Thyroid gland (tissue), 4 donors: ENCODE results near the gene RPS2. TPM values are rescaled to one million over a fixed set of nuclear protein-coding genes. Genes with fewer than 3 reads are reported as not detected.
A peak's percentile ranks its signal among the peaks of the same experiment; 100 is the strongest.
"Not testable (repeated sequence)": the region's sequence is repeated elsewhere in the genome, so short reads cannot be mapped to it uniquely, and the experiment has no call there.

Source experiments
- DNase-seq, 2 donors: peaks; one replicate each; pipeline ENCODE4 v3.0.0-alpha.2; 2019
- H3K27ac ChIP-seq, 3 donors: fragments of 200-600 bp; sonication (generic); 1 replicate in 2 of 3; 2 replicates in 1 of 3; pipeline ENCODE4 v1.5.1; 2016 to 2019; ENCODE audit warnings: mild to moderate bottlenecking in 1 of 3, moderate library complexity in 1 of 3
- H3K27me3 ChIP-seq: fragments of 200-600 bp; sonication (generic); one replicate; pipeline ENCODE4 v1.5.1; 2019
- H3K36me3 ChIP-seq, 2 donors: fragments of 200-600 bp; sonication (generic); one replicate each; pipeline ENCODE4 v1.5.1; 2016 to 2019
- H3K4me1 ChIP-seq, 2 donors: fragments of 200-600 bp; sonication (generic); one replicate each; pipeline ENCODE4 v1.5.1; 2017 to 2019
- H3K4me3 ChIP-seq, 3 donors: fragments of 200-600 bp; sonication (generic); replicated peaks in 1 of 3; 1 replicate in 2 of 3; 2 replicates in 1 of 3; pipeline ENCODE4 v1.5.1; 2016; ENCODE audit warnings: mild to moderate bottlenecking in 1 of 3
- H3K9me3 ChIP-seq: fragments of 200-600 bp; sonication (generic); one replicate; pipeline ENCODE4 v1.5.1; 2017
- CTCF ChIP-seq, 6 experiments: fragments of 200-600 bp in 3 of 6; fragments of 450-650 bp in 3 of 6; sonication (generic) in 3 of 6; IDR thresholded peaks; one replicate each; pipeline ENCODE4 v1.5.1; 2016 to 2019; ENCODE audit warnings: antibody characterized with exemption in 6 of 6, mild to moderate bottlenecking in 2 of 6, inconsistent platforms in 1 of 6, moderate library complexity in 1 of 6
- POLR2A ChIP-seq, 2 donors: fragments of 450-650 bp; IDR thresholded peaks; one replicate each; pipeline ENCODE4 v1.6.1; 2017; ENCODE audit warnings: antibody characterized with exemption in 2 of 2, mild to moderate bottlenecking in 2 of 2, moderate library complexity in 1 of 2
- WGBS, 2 donors: methylation state at CpG; one replicate each; pipeline ENCODE4 v1.1.5; 2017; 5-methylcytosine and 5-hydroxymethylcytosine counted together
- intact Hi-C: fragments of 100-400 bp; cut with DNase I; formaldehyde crosslinking; loops from one replicate; pipeline ENCODE4 v1.15.1; 2023
- total RNA-seq, 4 donors: library from RNA; depleted of rRNA; stranded (reverse); fragments of >200 nt; gene quantifications; one replicate each; pipeline ENCODE4 v1.2.3, GENCODE V29; 2016

RPS2 gene
- total RNA-seq, 4 donors from 2014 or later: 976 to 2,244 (median 1,167) TPM

- Histone ChIP-seq H3K36me3 (peaks cover 0 to 7% of the 10 kb centered on the region in 2 donors), H3K9me3 (no peaks in the 10 kb centered on the region), H3K27me3 (no peaks in the 10 kb centered on the region), H3K4me1 (peaks cover 8 to 20% of the 10 kb centered on the region in 2 donors), H3K27ac (peak overlapping the region in 1 of 3 donors; percentile 39), H3K4me3 (peak overlapping the region; percentile 64 to 93 (median 73))
- DNase-seq: peak in 1 of 2 donors; percentile 17
- TF ChIP-seq CTCF (IDR thresholded peaks at IDR 0.05): no peak
- no peak for TF ChIP-seq POLR2A (IDR thresholded peaks at IDR 0.05)
- intact Hi-C loops: no loop called here
- 34 to 35% methylated on average over 9 to 11 of the region's 17 CpGs for WGBS, 2 donors
Observed at GRCh38 chr16:1942047-1942809, 22.4 kb downstream of the RPS2 start.

GRCh38 chr16:1941162-1942046 lies 23.2 kb downstream of the RPS2 start:
- H3K36me3 ChIP-seq: peaks cover 0 to 7% of the 10 kb centered on the region in 2 donors

DNA sequence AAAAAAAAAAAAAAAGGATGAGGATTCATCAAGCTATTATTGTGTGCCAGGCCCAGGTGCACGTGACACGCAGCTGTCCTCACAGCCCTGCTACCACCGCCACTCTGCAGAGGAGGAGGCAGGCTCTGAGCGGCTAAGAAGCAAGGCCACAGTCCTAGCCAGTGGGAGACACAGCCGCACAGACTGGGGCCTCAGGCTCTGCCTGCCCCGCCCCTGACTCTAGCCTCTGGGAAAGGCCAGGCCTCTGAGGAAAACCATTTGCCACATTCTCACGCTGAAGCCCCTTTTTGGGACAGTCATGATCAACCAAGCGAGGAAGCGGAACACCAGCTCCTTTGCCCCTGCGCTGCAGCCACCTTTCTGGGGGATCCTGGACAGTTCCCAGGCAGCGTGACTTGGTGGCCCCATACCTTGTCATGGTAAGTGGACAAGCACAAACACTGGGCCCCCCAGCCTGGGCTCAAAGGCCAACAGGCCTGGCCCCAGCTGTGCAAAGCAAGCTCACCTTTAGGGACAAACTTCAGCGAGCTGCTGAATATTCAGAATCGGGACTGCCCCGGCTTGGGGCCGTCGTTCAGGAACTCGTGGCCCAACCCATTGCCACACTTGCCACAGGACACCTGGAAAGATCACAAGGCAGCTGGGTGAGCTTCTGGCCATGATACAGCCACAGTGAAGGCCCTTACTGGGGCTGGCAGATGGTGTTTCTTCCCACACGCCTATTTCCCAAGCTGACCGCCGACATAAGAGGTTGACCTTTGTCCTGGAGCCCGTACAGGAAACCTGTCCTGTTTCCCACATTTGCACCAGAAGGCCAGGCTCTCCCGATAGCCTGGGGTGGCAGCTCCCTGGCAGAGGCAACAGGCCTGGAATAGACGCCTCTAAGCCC lies 24.1 kb downstream of the RPS2 start:
- 93 to 94% methylated on average over 11 to 23 of the region's 23 CpGs for WGBS, 2 donors
- intact Hi-C loops: no loop called here
- no peak overlapping the region for H3K4me3 ChIP-seq
- no peak overlapping the region for H3K27ac ChIP-seq
- H3K9me3 ChIP-seq: no peaks in the 10 kb centered on the region
- no peaks in the 10 kb centered on the region for H3K27me3 ChIP-seq
- no peak for TF ChIP-seq CTCF (IDR thresholded peaks at IDR 0.05)
- no peak for TF ChIP-seq POLR2A (IDR thresholded peaks at IDR 0.05)
- H3K36me3 ChIP-seq: peaks cover 0 to 7% of the 10 kb centered on the region in 2 donors
- peaks cover 8 to 20% of the 10 kb centered on the region in 2 donors for H3K4me1 ChIP-seq
- DNase-seq: no peak

More at GRCh38 chr16:1941162-1942046, 23.2 kb downstream of the RPS2 start:
- peaks cover 8 to 20% of the 10 kb centered on the region in 2 donors for H3K4me1 ChIP-seq
- 85 to 90% methylated on average over 24 to 29 of the region's 30 CpGs for WGBS, 2 donors
- DNase-seq: no peak
- no peak overlapping the region for H3K4me3 ChIP-seq
- H3K9me3 ChIP-seq: no peaks in the 10 kb centered on the region
- no peak overlapping the region for H3K27ac ChIP-seq
- TF ChIP-seq CTCF (IDR thresholded peaks at IDR 0.05): no peak
- TF ChIP-seq POLR2A (IDR thresholded peaks at IDR 0.05): no peak
- intact Hi-C loops: no loop called here
- H3K27me3 ChIP-seq: no peaks in the 10 kb centered on the region

GRCh38 chr16:1939833-1940232 lies 24.8 kb downstream of the RPS2 start:
- H3K36me3 ChIP-seq, intact Hi-C loops: not testable (repeated sequence)

GRCh38 chr16:1938910-1939309 lies 25.7 kb downstream of the RPS2 start:
- TF ChIP-seq CTCF (IDR thresholded peaks at IDR 0.05) (no peak), POLR2A (IDR thresholded peaks at IDR 0.05) (no peak)
- no peak for DNase-seq
- peaks cover 8 to 20% of the 10 kb centered on the region in 2 donors for H3K4me1 ChIP-seq

More at GRCh38 chr16:1939833-1940232, 24.8 kb downstream of the RPS2 start:
- not testable (repeated sequence) for H3K27me3 ChIP-seq, H3K9me3 ChIP-seq, H3K4me3 ChIP-seq, DNase-seq, H3K27ac ChIP-seq
- 95 to 97% methylated on average over 8 of the region's 8 CpGs for WGBS, 2 donors
- H3K4me1 ChIP-seq: peaks cover 8 to 20% of the 10 kb centered on the region in 2 donors

More at GRCh38 chr16:1938910-1939309, 25.7 kb downstream of the RPS2 start:
- no peaks in the 10 kb centered on the region for H3K27me3 ChIP-seq
- WGBS, 2 donors: 90 to 95% methylated on average over 16 to 17 of the region's 17 CpGs
- no peak overlapping the region for H3K4me3 ChIP-seq
- intact Hi-C loops: no loop called here
- peaks cover 0 to 7% of the 10 kb centered on the region in 2 donors for H3K36me3 ChIP-seq
- no peaks in the 10 kb centered on the region for H3K9me3 ChIP-seq
- H3K27ac ChIP-seq: no peak overlapping the region
